PC-3 (cell line): ENCODE measurements around the gene WDR41.
"Not testable (repeated sequence)": the region's sequence is repeated elsewhere in the genome, so short reads cannot be mapped to it uniquely, and the experiment has no call there.

Source experiments
- EZH2 ChIP-seq: fragments of 300-600 bp; sonication (generic); IDR thresholded peaks from one replicate; pipeline ENCODE4 v1.6.1; 2017; ENCODE audit warnings: antibody characterized with exemption, mild to moderate bottlenecking, low read length; ENCODE audit not compliant: unreplicated experiment
- EZH2phosphoT487 ChIP-seq: fragments of 300-600 bp; sonication (generic); IDR thresholded peaks from 2 replicates; pipeline ENCODE4 v1.6.1; 2018; ENCODE audit warnings: mild to moderate bottlenecking, antibody characterized with exemption, low read length, borderline replicate concordance
- TF ChIP-seq, protein P1 (sequence below): fragments of 300-600 bp; sonication (generic); conservative IDR thresholded peaks from 2 replicates; pipeline ENCODE4 v1.5.1; 2017; ENCODE audit warnings: antibody characterized with exemption, low read depth, mild to moderate bottlenecking, low read length

DNA sequence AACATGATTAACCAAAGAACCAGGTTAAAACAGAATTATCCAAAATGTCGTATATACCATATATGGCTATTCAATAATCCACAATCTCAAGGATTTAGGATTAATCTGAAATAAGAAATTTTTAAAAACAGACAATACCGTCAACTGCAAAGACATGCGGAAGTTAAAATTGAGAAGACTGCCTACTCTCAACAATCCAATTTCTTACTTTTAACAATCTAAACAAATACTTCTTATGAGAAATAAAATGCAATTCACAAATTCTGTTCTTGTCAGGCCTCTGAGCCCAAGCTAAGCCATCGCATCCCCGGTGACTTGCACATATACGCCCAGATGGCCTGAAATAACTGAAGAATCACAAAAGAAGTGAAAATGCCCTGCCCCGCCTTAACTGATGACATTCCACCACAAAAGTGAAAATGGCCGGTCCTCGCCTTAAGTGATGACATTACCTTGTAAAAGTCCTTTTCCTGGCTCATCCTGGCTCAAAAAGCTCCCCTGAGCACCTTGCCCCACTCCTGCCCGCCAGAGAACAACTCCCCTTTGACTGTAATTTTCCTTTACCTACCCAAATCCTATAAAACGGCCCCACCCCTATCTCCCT lies 1.3 kb downstream of the WDR41 start:
- not testable (repeated sequence) for TF ChIP-seq EZH2, EZH2phosphoT487
- TF ChIP-seq, protein P1, sequence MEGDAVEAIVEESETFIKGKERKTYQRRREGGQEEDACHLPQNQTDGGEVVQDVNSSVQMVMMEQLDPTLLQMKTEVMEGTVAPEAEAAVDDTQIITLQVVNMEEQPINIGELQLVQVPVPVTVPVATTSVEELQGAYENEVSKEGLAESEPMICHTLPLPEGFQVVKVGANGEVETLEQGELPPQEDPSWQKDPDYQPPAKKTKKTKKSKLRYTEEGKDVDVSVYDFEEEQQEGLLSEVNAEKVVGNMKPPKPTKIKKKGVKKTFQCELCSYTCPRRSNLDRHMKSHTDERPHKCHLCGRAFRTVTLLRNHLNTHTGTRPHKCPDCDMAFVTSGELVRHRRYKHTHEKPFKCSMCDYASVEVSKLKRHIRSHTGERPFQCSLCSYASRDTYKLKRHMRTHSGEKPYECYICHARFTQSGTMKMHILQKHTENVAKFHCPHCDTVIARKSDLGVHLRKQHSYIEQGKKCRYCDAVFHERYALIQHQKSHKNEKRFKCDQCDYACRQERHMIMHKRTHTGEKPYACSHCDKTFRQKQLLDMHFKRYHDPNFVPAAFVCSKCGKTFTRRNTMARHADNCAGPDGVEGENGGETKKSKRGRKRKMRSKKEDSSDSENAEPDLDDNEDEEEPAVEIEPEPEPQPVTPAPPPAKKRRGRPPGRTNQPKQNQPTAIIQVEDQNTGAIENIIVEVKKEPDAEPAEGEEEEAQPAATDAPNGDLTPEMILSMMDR = not testable (repeated sequence)
